ENCODE results near the gene RNU1-3. TPM values are rescaled to one million over a fixed set of nuclear protein-coding genes. Genes with fewer than 3 reads are reported as not detected.

The RNU1-3 gene
- total and polyA plus RNA-seq, 2 donors (not counting 1 experiment from before 2014, with no cell fraction given): 4,377 TPM; not detected in 1

DNA sequence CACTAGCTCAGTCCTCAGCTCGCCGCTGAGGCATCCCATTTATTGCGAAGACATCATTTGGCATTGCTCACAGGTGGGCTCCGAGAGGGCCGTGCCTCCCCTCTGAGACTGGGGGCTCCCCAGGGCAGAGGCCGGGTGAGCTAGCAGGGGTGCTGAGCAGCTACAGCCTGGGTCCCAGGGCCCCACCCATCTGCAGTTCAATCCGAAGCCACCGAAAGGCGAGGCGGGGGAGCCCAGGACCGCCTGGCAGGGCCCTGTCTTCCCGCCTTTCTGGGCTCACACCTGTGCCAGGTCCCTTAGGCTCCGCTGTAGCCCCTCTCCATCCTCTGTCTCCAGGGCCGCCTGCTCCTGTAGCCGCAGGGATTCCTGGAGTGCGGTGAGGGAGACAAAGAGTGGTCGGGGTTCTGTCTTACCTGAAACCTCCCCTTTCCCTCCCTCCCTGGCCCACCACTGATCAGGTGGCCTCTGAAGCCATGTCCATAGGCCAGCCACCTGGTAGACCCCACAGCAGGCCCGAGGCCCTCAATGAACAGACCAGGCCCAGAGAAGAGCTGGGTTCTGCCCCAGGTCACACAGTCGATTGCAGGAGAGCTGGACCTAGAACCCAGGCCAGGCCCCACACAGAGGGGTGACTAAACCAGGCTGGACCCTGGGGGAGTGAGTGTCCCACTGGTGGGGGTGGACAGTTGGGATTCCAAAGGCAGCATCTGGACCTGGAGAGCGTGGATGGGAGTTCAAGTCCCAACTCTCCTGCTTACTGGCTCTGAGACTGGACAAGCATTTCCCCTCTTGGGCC is 35.3 kb downstream of the RNU1-3 start:
- no peaks in the 10 kb centered on the region for H3K27me3 ChIP-seq (replicated peaks in 1 of 4; ENCODE audit: control extremely low read depth in 1 of 4, control insufficient read depth in 3 of 4, insufficient read depth in 4 of 4, low read length in 3 of 4)
- no peak overlapping the region for H3K4me2 ChIP-seq (replicated peaks; ENCODE audit: low read depth, low read length, poor library complexity, severe bottlenecking)
- H3K4me3 ChIP-seq (ENCODE audit: control extremely low read depth in 1 of 5, extremely low read depth in 1 of 5, insufficient read depth in 1 of 5, low read depth in 2 of 5, low read length in 4 of 5): no peak overlapping the region
- peaks cover 40% of the 10 kb centered on the region for H3K79me2 ChIP-seq (ENCODE audit: control insufficient read depth, insufficient read depth, low read length)
- ATAC-seq (ENCODE audit: low read depth): no peak
- POLR2A ChIA-PET: no interaction called here
- DNase-seq: no peak
- H3K36me3 ChIP-seq (replicated peaks in 1 of 2; ENCODE audit: control extremely low read depth in 1 of 2, control insufficient read depth in 1 of 2, extremely low read depth in 1 of 2, insufficient read depth in 2 of 2, low read length in 1 of 2): peaks cover 1 to 83% of the 10 kb centered on the region in 2 experiments
- Mint-ChIP-seq H3K4me1 (no peaks in the 10 kb centered on the region), H3K27me3 (no peaks in the 10 kb centered on the region), H3K4me3 (no peak overlapping the region), H3K9me3 (ENCODE audit: insufficient read depth) (no peaks in the 10 kb centered on the region), H3K27ac (no peak overlapping the region)
- CTCF ChIA-PET: interaction anchor here (1.1 to 1.4 kb wide), 4 partner anchors 15 to 609 kb away, joined by 3 to 4 read pairs (median 3); no protein-coding TSS in a partner anchor
- no peak for TF ChIP-seq EZH2 (IDR thresholded peaks at IDR 0.05; ENCODE audit: borderline replicate concordance, insufficient read depth, low read depth, low read length, poor library complexity, severe bottlenecking)
- TF ChIP-seq, protein P1, sequence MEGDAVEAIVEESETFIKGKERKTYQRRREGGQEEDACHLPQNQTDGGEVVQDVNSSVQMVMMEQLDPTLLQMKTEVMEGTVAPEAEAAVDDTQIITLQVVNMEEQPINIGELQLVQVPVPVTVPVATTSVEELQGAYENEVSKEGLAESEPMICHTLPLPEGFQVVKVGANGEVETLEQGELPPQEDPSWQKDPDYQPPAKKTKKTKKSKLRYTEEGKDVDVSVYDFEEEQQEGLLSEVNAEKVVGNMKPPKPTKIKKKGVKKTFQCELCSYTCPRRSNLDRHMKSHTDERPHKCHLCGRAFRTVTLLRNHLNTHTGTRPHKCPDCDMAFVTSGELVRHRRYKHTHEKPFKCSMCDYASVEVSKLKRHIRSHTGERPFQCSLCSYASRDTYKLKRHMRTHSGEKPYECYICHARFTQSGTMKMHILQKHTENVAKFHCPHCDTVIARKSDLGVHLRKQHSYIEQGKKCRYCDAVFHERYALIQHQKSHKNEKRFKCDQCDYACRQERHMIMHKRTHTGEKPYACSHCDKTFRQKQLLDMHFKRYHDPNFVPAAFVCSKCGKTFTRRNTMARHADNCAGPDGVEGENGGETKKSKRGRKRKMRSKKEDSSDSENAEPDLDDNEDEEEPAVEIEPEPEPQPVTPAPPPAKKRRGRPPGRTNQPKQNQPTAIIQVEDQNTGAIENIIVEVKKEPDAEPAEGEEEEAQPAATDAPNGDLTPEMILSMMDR (IDR thresholded peaks at IDR 0.05): no peak
- peaks cover 0 to 5% (median 0%) of the 10 kb centered on the region in 3 donors for H3K9me3 ChIP-seq (ENCODE audit: control extremely low read depth in 1 of 3, control insufficient read depth in 2 of 3, insufficient read depth in 1 of 3, low read length in 2 of 3)
- H2AFZ ChIP-seq (ENCODE audit: insufficient read depth, low read depth, low read length, poor library complexity, severe bottlenecking): no peak overlapping the region
- intact Hi-C loops (cut with micrococcal nuclease): no loop called here
- WGBS (ENCODE audit: insufficient coverage): 98% methylated on average over 20 of the region's 20 CpGs
- no peak overlapping the region for H3K9ac ChIP-seq (ENCODE audit: low read length)
- peaks cover 40% of the 10 kb centered on the region for H4K20me1 ChIP-seq (ENCODE audit: control insufficient read depth, insufficient read depth, low read length, poor library complexity, severe bottlenecking)
- H3K27ac ChIP-seq (ENCODE audit: low read length in 2 of 2): no peak overlapping the region
- no peaks in the 10 kb centered on the region for H3K4me1 ChIP-seq (ENCODE audit: control insufficient read depth in 2 of 2, insufficient read depth in 2 of 2, low read length in 2 of 2)

DNA sequence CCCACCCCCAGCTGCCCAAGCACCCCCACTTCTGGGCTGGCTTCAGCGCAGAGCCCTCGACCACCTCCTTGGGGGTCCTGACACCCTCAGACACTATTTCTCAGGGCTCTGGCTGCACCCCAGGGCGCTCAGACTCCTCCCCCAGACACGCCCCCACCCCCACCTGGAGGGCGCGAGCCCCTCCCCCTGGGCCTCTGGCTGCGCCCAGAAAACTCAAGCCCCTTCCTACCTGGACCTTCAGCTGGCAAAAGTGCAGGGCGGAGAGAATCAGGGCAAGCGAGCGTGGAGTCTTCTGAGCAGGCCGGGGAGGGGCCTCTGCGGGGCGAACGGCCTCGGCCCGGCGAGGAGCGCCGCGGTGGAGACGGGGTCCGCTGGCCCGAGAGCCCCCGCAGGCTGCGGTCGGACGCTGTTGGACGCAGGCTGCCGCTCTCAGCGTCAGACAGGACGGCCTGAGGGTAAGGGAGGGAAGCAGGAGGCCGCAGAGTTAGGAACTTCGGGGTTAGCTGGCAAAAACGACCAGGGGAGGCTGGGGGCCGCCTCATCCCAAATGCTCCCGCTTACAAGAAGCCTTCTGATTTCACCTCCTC is 36.0 kb downstream of the RNU1-3 start:
- CTCF ChIA-PET: interaction anchor here (1.1 to 1.4 kb wide), 3 partner anchors 14 to 610 kb away, joined by 3 to 4 read pairs (median 3); no protein-coding TSS in a partner anchor
- Mint-ChIP-seq H3K4me1 (no peaks in the 10 kb centered on the region), H3K27ac (no peak overlapping the region), H3K4me3 (no peak overlapping the region), H3K9me3 (ENCODE audit: insufficient read depth) (no peaks in the 10 kb centered on the region), H3K27me3 (no peaks in the 10 kb centered on the region)
- H4K20me1 ChIP-seq (ENCODE audit: control insufficient read depth, insufficient read depth, low read length, poor library complexity, severe bottlenecking): peaks cover 34% of the 10 kb centered on the region
- H3K4me3 ChIP-seq (ENCODE audit: control extremely low read depth in 1 of 5, extremely low read depth in 1 of 5, insufficient read depth in 1 of 5, low read depth in 2 of 5, low read length in 4 of 5): no peak overlapping the region
- no peak overlapping the region for H3K9ac ChIP-seq (ENCODE audit: low read length)
- no peak overlapping the region for H3K27ac ChIP-seq (ENCODE audit: low read length in 2 of 2)
- TF ChIP-seq EZH2 (IDR thresholded peaks at IDR 0.05; ENCODE audit: borderline replicate concordance, insufficient read depth, low read depth, low read length, poor library complexity, severe bottlenecking): no peak
- TF ChIP-seq, protein P1 (IDR thresholded peaks at IDR 0.05): no peak
- DNase-seq (no peak), ATAC-seq (ENCODE audit: low read depth) (no peak)
- H3K4me1 ChIP-seq (ENCODE audit: control insufficient read depth in 2 of 2, insufficient read depth in 2 of 2, low read length in 2 of 2): no peaks in the 10 kb centered on the region
- WGBS (ENCODE audit: insufficient coverage): 98% methylated on average over 36 of the region's 36 CpGs
- H3K79me2 ChIP-seq (ENCODE audit: control insufficient read depth, insufficient read depth, low read length): peaks cover 35% of the 10 kb centered on the region
- POLR2A ChIA-PET: no interaction called here
- H3K36me3 ChIP-seq (replicated peaks in 1 of 2; ENCODE audit: control extremely low read depth in 1 of 2, control insufficient read depth in 1 of 2, extremely low read depth in 1 of 2, insufficient read depth in 2 of 2, low read length in 1 of 2): peaks cover 1 to 86% of the 10 kb centered on the region in 2 experiments
- no peaks in the 10 kb centered on the region for H3K27me3 ChIP-seq (replicated peaks in 1 of 4; ENCODE audit: control extremely low read depth in 1 of 4, control insufficient read depth in 3 of 4, insufficient read depth in 4 of 4, low read length in 3 of 4)
- no peak overlapping the region for H3K4me2 ChIP-seq (replicated peaks; ENCODE audit: low read depth, low read length, poor library complexity, severe bottlenecking)
- no peak overlapping the region for H2AFZ ChIP-seq (ENCODE audit: insufficient read depth, low read depth, low read length, poor library complexity, severe bottlenecking)
- H3K9me3 ChIP-seq (ENCODE audit: control extremely low read depth in 1 of 3, control insufficient read depth in 2 of 3, insufficient read depth in 1 of 3, low read length in 2 of 3): peaks cover 0 to 5% (median 0%) of the 10 kb centered on the region in 3 donors
- intact Hi-C loops (cut with micrococcal nuclease): no loop called here
